ENCODE results near the gene SBNO1.
"Not testable (repeated sequence)": the region's sequence is repeated elsewhere in the genome, so short reads cannot be mapped to it uniquely, and the experiment has no call there.

The SBNO1 gene

DNA sequence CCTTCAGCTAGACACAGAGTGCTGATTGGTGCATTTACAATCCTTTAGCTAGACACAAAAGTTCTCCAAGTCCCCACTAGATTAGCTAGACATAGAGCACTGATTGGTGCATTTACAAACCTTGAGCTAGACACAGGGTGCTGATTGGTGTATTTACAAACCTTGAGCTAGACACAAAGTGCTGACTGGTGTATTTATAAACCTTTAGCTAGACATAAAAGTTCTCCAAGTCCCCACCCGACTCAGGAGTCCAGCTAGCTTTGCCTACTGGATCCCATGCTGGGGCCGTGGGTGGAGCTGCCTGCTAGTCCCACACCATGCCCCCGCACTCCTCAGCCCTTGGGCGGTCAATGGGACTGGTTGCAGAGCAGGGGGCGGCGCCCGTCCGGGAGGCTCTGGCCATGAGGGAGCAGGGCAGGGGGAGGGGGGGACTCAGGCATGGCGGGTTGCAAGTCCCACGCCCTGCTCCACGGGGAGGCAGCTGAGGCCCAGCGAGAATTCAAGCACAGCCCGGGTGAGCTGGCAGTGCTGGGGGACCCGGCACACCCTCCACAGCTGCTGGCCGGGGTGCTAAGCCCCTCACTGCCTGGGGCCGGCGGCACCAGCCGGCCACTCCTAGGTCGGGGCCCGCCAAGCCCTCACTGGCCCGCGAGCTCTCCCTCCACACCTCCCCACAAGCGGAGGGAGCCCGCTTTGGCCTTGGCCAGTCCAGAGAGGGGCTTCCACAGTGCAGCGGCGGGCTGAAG is 115.5 kb downstream of the SBNO1 start:
- DNase-seq (ENCODE audit: low read depth): not testable (repeated sequence)

DNA sequence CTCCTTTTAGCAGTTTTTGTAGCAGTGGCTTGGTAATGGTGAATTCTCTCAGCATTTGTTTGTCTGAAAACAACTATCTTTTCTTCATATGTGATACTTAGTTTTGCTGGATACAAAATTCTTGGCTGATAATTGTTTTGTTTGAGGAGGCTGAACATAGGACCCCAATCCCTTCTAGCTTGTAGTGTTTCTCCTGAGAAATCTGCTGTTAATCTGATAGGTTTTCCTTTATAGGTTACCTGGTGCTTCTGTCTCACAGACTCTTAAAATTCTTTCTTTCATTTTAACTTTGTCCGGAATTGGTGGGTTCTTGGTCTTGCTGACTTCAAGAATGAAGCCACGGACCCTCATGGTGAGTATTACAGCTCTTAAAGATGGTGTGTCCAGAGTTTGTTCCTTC is 116.5 kb downstream of the SBNO1 start:
- DNase-seq (ENCODE audit: low read depth): not testable (repeated sequence)

GRCh38 chr12:123245678-123246077 is 119.0 kb downstream of the SBNO1 start:
- no peak for DNase-seq (ENCODE audit: low read depth)

GRCh38 chr12:123243671-123244262 is 120.9 kb downstream of the SBNO1 start:
- no peak for DNase-seq (ENCODE audit: low read depth)

DNA sequence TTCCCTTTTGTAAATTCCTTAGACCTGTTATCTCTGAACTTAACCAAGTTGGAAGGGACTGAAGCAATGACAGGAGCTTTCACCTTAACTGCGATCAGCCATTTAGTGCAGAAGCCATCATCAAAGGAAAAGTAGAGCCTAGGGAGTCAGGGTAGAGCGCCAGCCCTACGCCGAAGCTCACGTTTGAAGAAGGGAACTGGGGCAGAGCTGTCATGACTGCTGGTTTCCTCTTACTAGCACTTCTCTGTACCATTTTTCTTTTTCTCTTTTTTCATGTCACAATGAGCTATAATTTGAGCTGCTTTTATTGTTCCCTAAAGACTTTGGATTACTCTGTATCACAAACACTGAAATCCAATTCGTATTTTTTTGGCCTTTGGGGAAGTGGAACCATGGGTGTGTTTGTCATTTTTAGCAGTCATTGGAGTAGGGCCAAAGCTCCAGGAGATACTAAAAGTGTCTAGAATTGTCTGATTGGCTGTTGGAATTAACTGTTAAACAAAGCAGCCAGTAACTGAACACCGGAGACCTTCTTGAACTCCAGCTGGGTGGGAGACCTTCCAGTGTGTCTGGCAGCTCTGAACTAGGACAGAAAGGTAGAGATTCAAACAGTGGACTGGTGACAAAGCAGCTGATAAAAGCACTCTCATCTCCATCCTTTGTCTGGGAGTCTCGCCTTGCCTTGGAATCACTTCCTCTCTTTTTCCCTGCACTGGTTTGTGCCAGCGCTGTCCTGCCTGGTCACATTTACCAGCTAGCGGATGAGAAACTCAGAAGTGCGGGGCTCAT is 122.3 kb downstream of the SBNO1 start:
- DNase-seq (ENCODE audit: low read depth): no peak
